Measurements from ENCODE around the gene PRR3. TPM values are rescaled to one million over a fixed set of nuclear protein-coding genes. Genes with fewer than 3 reads are reported as not detected.

The PRR3 gene
- total RNA-seq, 5 donors from 2014 or later (not counting 1 experiment from before 2014, with no cell fraction given), result 12.8 to 22.1 (median 19.7) TPM

DNA sequence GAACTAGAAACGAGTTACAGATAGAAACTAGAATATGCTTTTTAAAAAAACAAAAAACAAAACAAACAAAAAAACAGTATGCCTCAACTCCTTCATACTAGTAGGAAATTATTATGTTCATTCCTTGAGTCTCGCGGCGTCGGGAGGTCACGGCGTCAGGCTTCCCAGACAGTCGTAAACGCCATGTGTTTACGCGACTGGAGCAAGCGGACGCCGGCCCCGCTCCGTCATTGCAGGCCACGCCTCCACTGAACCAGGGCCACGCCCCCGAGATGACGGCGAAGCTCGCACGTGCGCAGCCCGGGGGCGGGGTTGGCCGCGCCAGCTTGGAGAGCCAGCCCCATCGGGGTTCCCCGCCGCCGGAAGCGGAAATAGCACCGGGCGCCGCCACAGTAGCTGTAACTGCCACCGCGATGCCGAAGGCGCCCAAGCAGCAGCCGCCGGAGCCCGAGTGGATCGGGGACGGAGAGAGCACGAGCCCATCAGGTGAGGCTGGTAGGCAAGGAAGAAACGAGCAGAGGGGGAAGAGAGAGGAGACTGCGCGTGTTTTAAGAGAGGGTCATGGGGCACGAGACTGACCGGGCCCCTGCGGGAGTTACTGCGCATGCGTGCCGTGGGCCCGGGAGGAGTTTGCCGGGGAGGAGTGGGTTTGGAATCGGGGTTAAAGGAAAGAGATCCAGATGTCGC, 14.1 kb downstream of the PRR3 start, which contains the start of gene ABCF1:
Gene ABCF1, plus strand, starts transcription at position 368 of the 687 bp plus-strand sequence. Its CDS starts 46 bp downstream, at position 414.
- Mint-ChIP-seq H3K27me3 (no peaks in the 10 kb centered on the region), H3K36me3 (no peaks in the 10 kb centered on the region), H3K4me3 (peak within 1 kb of the TSS; percentile 97 to 100 (median 98)), H3K27ac (peak within 1 kb of the TSS; percentile 98 to 99), H3K4me1 (peaks cover 62 to 69% (median 66%) of the 10 kb centered on the region in 3 donors), H3K9me3 (no peaks in the 10 kb centered on the region)
- ChIA-PET POLR2A (interaction anchor here (0.5 to 2.3 kb wide), 11 partner anchors 10 to 233 kb away, joined by 3 to 21 read pairs (median 4); partner anchors contain the start of genes GNL1 (in 2 of the 2) and PRR3 (in 2 of the 2)), CTCF (interaction anchor here in 1 of 2 donors (0.7 to 2.1 kb wide), 11 partner anchors 13 to 89 kb away, joined by 3 to 15 read pairs (median 4); partner anchors contain the start of genes GNL1, MRPS18B and PRR3)
- WGBS (ENCODE audit: insufficient coverage), result under 1% methylated on average over 55 of the region's 59 CpGs
- Histone ChIP-seq H3K4me1 (ENCODE audit: control insufficient read depth in 1 of 2, extremely low read depth in 1 of 2, insufficient read depth in 2 of 2, low read length in 2 of 2) (peaks cover 27 to 43% of the 10 kb centered on the region in 2 experiments), H3K27me3 (replicated peaks in 1 of 2; ENCODE audit: control insufficient read depth in 2 of 2, extremely low read depth in 1 of 2, insufficient read depth in 2 of 2, low read length in 1 of 2) (no peaks in the 10 kb centered on the region), H3K4me3 (ENCODE audit: control insufficient read depth in 1 of 2, extremely low read depth in 1 of 2, low read length in 1 of 2) (peak within 1 kb of the TSS; percentile 71 to 92), H3K36me3 (ENCODE audit: control insufficient read depth in 2 of 2, extremely low read depth in 1 of 2, insufficient read depth in 1 of 2, low read length in 1 of 2) (peaks cover 0 to 8% of the 10 kb centered on the region in 2 donors), H3K27ac (ENCODE audit: low read length) (peak within 1 kb of the TSS; percentile 87), H3K9me3 (no peaks in the 10 kb centered on the region)
- ATAC-seq (replicated peaks in 1 of 4), result peak; percentile 94 to 98 (median 96)
- DNase-seq, result peak; percentile 97 to 100 (median 99)

DNA sequence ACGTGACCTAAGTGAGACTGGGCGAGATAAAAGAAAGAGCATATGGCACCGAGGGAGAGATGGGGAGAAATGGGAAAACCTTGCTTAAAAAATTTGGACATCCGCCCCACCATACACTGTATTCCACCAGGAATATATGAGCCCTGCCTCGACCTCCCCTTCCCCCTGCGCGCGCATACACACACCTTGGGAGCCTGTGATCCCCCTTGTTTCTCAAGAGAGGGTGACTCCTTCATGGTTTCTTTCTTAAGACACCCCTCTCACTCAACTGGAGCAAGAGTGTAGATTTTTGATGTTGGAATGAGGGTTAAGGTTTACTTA, 14.6 kb downstream of the PRR3 start:
- ChIA-PET CTCF (interaction anchor here in 1 of 2 donors (0.9 to 2.1 kb wide), 7 partner anchors 13 to 46 kb away, joined by 3 to 15 read pairs (median 5); partner anchors contain the start of genes MRPS18B and PRR3), POLR2A (interaction anchor here (0.5 to 2.3 kb wide), 9 partner anchors 9 to 60 kb away, joined by 3 to 21 read pairs (median 4); partner anchors contain the start of genes GNL1 (in 1 of the 2) and PRR3 (in 1 of the 2))
- Mint-ChIP-seq H3K4me3 (peak overlapping the region; percentile 97 to 100 (median 98)), H3K36me3 (peaks cover 3% of the 10 kb centered on the region), H3K9me3 (no peaks in the 10 kb centered on the region), H3K27me3 (no peaks in the 10 kb centered on the region), H3K4me1 (peaks cover 64 to 74% (median 68%) of the 10 kb centered on the region in 3 donors), H3K27ac (peak overlapping the region; percentile 98 to 99)
- DNase-seq, result no peak
- Histone ChIP-seq H3K4me3 (ENCODE audit: control insufficient read depth in 1 of 2, extremely low read depth in 1 of 2, low read length in 1 of 2) (peak overlapping the region; percentile 71 to 92), H3K27ac (ENCODE audit: low read length) (peak overlapping the region; percentile 87), H3K9me3 (no peaks in the 10 kb centered on the region), H3K27me3 (replicated peaks in 1 of 2; ENCODE audit: control insufficient read depth in 2 of 2, extremely low read depth in 1 of 2, insufficient read depth in 2 of 2, low read length in 1 of 2) (no peaks in the 10 kb centered on the region), H3K36me3 (ENCODE audit: control insufficient read depth in 2 of 2, extremely low read depth in 1 of 2, insufficient read depth in 1 of 2, low read length in 1 of 2) (peaks cover 3 to 12% of the 10 kb centered on the region in 2 donors), H3K4me1 (ENCODE audit: control insufficient read depth in 1 of 2, extremely low read depth in 1 of 2, insufficient read depth in 2 of 2, low read length in 2 of 2) (peaks cover 27 to 43% of the 10 kb centered on the region in 2 experiments)
- WGBS (ENCODE audit: insufficient coverage), result 0% methylated on average over 1 of the region's 8 CpGs
- ATAC-seq (replicated peaks in 1 of 4), result no peak

DNA sequence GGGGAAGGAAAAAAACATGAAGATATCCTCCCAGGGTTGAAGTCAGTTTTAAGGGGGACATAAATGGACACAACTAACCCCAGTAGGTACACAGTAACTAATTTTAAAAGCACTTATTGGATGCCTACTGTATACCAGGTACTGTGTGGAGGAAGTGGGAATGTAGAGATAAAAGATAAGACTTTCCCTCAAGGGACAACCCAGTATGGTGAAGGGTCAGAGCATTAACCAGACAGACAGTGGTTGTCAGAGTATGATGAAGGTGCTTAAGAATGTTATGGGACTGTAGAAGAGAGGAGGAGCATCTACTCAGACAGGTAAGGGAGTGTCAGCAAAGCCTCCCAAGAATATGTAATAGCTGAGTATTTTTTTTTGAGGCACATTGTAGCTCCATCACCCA, 15.1 kb downstream of the PRR3 start:
- Mint-ChIP-seq H3K27ac (peak overlapping the region; percentile 98 to 99), H3K36me3 (peaks cover 7% of the 10 kb centered on the region), H3K27me3 (no peaks in the 10 kb centered on the region), H3K4me1 (peaks cover 65 to 75% (median 71%) of the 10 kb centered on the region in 3 donors), H3K4me3 (peak overlapping the region; percentile 97 to 100 (median 98)), H3K9me3 (no peaks in the 10 kb centered on the region)
- H3K36me3 ChIP-seq (ENCODE audit: control insufficient read depth in 2 of 2, extremely low read depth in 1 of 2, insufficient read depth in 1 of 2, low read length in 1 of 2), result peaks cover 4 to 17% of the 10 kb centered on the region in 2 donors
- ChIA-PET CTCF (no interaction called here), POLR2A (interaction anchor here in 1 of 2 donors (1.0 kb wide), 1 partner anchor 42 kb away, joined by 3 read pairs; no protein-coding TSS in a partner anchor)
- peaks cover 27 to 43% of the 10 kb centered on the region in 2 experiments for H3K4me1 ChIP-seq (ENCODE audit: control insufficient read depth in 1 of 2, extremely low read depth in 1 of 2, insufficient read depth in 2 of 2, low read length in 2 of 2)
- H3K27me3 ChIP-seq (replicated peaks in 1 of 2; ENCODE audit: control insufficient read depth in 2 of 2, extremely low read depth in 1 of 2, insufficient read depth in 2 of 2, low read length in 1 of 2), result no peaks in the 10 kb centered on the region
- no peaks in the 10 kb centered on the region for H3K9me3 ChIP-seq
- no peak for DNase-seq
- no peak for ATAC-seq (replicated peaks in 1 of 4)
- H3K27ac ChIP-seq (ENCODE audit: low read length), result peak overlapping the region; percentile 87
- peak overlapping the region; percentile 71 to 92 for H3K4me3 ChIP-seq (ENCODE audit: control insufficient read depth in 1 of 2, extremely low read depth in 1 of 2, low read length in 1 of 2)

DNA sequence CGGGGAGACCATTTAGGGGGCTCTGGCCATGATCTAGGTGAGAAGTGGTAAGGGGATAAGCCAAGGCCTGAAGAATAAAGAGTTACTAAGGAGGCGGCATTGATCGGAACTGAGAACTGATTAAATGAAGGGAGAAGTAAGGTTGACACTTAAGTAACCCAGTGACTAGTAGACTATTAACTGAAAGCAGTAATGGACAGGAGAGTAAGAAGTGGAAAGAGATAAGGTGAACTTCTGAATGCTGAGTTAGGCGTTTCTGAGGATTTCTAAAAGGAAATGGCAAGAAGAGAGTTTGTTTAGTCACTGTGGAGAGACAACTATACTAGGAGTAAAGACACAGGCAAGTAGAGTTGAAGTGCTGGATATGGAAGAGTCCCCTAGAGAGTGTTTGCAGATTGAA, 16.0 kb downstream of the PRR3 start:
- H3K27ac Mint-ChIP-seq, result peak overlapping the region; percentile 1 to 41
- H3K4me1 Mint-ChIP-seq, result peaks cover 65 to 79% (median 70%) of the 10 kb centered on the region in 3 donors
- ATAC-seq (replicated peaks in 1 of 4), result no peak
- H3K36me3 Mint-ChIP-seq, result peaks cover 17% of the 10 kb centered on the region
- Histone ChIP-seq H3K27me3 (replicated peaks in 1 of 2; ENCODE audit: control insufficient read depth in 2 of 2, extremely low read depth in 1 of 2, insufficient read depth in 2 of 2, low read length in 1 of 2) (no peaks in the 10 kb centered on the region), H3K36me3 (ENCODE audit: control insufficient read depth in 2 of 2, extremely low read depth in 1 of 2, insufficient read depth in 1 of 2, low read length in 1 of 2) (peaks cover 12 to 26% of the 10 kb centered on the region in 2 donors), H3K9me3 (no peaks in the 10 kb centered on the region), H3K4me1 (ENCODE audit: control insufficient read depth in 1 of 2, extremely low read depth in 1 of 2, insufficient read depth in 2 of 2, low read length in 2 of 2) (peaks cover 27 to 40% of the 10 kb centered on the region in 2 experiments), H3K27ac (ENCODE audit: low read length) (no peak overlapping the region), H3K4me3 (ENCODE audit: control insufficient read depth in 1 of 2, extremely low read depth in 1 of 2, low read length in 1 of 2) (no peak overlapping the region)
- DNase-seq, result no peak
- ChIA-PET POLR2A (interaction anchor here in 1 of 2 donors (1.1 kb wide), 1 partner anchor 42 kb away, joined by 5 read pairs; no protein-coding TSS in a partner anchor), CTCF (interaction anchor here in 1 of 2 donors (1.2 kb wide), 1 partner anchor 32 kb away, joined by 5 read pairs; no protein-coding TSS in a partner anchor)
- no peaks in the 10 kb centered on the region for H3K9me3 Mint-ChIP-seq
- H3K27me3 Mint-ChIP-seq, result no peaks in the 10 kb centered on the region
- peak overlapping the region; percentile 97 to 100 (median 98) for H3K4me3 Mint-ChIP-seq
- 50% methylated on average over 4 of the region's 4 CpGs for WGBS (ENCODE audit: insufficient coverage)

DNA sequence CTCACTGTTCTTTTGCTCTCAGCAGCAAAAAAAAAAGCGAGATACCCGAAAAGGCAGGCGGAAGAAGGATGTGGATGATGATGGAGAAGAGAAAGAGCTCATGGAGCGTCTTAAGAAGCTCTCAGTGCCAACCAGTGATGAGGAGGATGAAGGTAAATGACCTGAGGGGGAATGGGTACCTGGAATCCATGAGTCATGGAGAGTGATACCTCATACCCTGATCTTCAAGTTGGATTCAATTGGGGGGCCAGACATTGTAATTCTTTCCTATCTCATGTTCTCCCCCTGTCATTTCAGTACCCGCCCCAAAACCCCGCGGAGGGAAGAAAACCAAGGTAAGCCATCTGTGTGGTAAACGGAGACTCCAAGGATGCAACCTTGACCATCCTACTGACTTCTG, 21.0 kb downstream of the PRR3 start:
- H3K36me3 ChIP-seq (ENCODE audit: control insufficient read depth in 2 of 2, extremely low read depth in 1 of 2, insufficient read depth in 1 of 2, low read length in 1 of 2), result peaks cover 27 to 71% of the 10 kb centered on the region in 2 donors
- Mint-ChIP-seq H3K4me3 (no peak overlapping the region), H3K27me3 (no peaks in the 10 kb centered on the region), H3K4me1 (peaks cover 28 to 40% (median 31%) of the 10 kb centered on the region in 3 donors), H3K36me3 (peaks cover 51% of the 10 kb centered on the region), H3K27ac (no peak overlapping the region), H3K9me3 (no peaks in the 10 kb centered on the region)
- ChIA-PET POLR2A (interaction anchor here (1.5 kb wide), 2 partner anchors 9 to 37 kb away, joined by 3 to 17 read pairs; no protein-coding TSS in a partner anchor), CTCF (interaction anchor here in 1 of 2 donors (0.6 kb wide), 1 partner anchor 13 kb away, joined by 3 read pairs; no protein-coding TSS in a partner anchor)
- no peaks in the 10 kb centered on the region for H3K27me3 ChIP-seq (replicated peaks in 1 of 2; ENCODE audit: control insufficient read depth in 2 of 2, extremely low read depth in 1 of 2, insufficient read depth in 2 of 2, low read length in 1 of 2)
- H3K27ac ChIP-seq (ENCODE audit: low read length), result no peak overlapping the region
- ATAC-seq (replicated peaks in 1 of 4) (no peak), DNase-seq (no peak)
- 94% methylated on average over 4 of the region's 8 CpGs for WGBS (ENCODE audit: insufficient coverage)
- H3K9me3 ChIP-seq, result no peaks in the 10 kb centered on the region
- H3K4me3 ChIP-seq (ENCODE audit: control insufficient read depth in 1 of 2, extremely low read depth in 1 of 2, low read length in 1 of 2), result no peak overlapping the region
- H3K4me1 ChIP-seq (ENCODE audit: control insufficient read depth in 1 of 2, extremely low read depth in 1 of 2, insufficient read depth in 2 of 2, low read length in 2 of 2), result peaks cover 11 to 12% of the 10 kb centered on the region in 2 experiments

DNA sequence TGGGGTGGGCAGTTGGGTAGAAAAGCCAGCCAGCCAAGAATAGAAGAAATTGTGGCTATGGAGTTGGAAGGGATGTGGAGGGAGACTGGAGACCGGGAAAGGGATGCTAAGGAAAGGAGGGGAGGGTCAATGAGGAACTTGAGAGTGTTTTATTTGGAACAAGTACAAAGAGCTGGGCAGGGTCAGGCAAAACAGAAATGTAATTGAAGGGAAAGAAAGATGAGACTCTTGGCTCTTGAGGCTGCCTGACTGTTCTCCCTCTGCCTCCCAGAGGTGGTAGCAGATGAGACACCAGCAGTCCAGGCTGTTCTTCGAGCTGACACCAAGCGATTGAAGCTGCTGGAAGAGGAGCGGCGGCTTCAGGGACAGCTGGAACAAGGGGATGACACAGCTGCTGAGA, 26.8 kb downstream of the PRR3 start:
- WGBS (ENCODE audit: insufficient coverage), result 100% methylated on average over 5 of the region's 5 CpGs
- H3K4me1 ChIP-seq (ENCODE audit: control insufficient read depth in 1 of 2, extremely low read depth in 1 of 2, insufficient read depth in 2 of 2, low read length in 2 of 2), result no peaks in the 10 kb centered on the region
- Mint-ChIP-seq H3K9me3 (no peaks in the 10 kb centered on the region), H3K4me3 (no peak overlapping the region), H3K27me3 (no peaks in the 10 kb centered on the region), H3K36me3 (peaks cover 61% of the 10 kb centered on the region), H3K4me1 (no peaks in the 10 kb centered on the region), H3K27ac (peak overlapping the region in 1 of 2 donors; percentile 22)
- H3K9me3 ChIP-seq, result no peaks in the 10 kb centered on the region
- no peaks in the 10 kb centered on the region for H3K27me3 ChIP-seq (replicated peaks in 1 of 2; ENCODE audit: control insufficient read depth in 2 of 2, extremely low read depth in 1 of 2, insufficient read depth in 2 of 2, low read length in 1 of 2)
- peaks cover 35 to 89% of the 10 kb centered on the region in 2 donors for H3K36me3 ChIP-seq (ENCODE audit: control insufficient read depth in 2 of 2, extremely low read depth in 1 of 2, insufficient read depth in 1 of 2, low read length in 1 of 2)
- no peak overlapping the region for H3K4me3 ChIP-seq (ENCODE audit: control insufficient read depth in 1 of 2, extremely low read depth in 1 of 2, low read length in 1 of 2)
- no peak for DNase-seq
- no peak overlapping the region for H3K27ac ChIP-seq (ENCODE audit: low read length)
- ChIA-PET CTCF (interaction anchor here in 1 of 2 donors (0.6 kb wide), 1 partner anchor 12 kb away, joined by 3 read pairs; no protein-coding TSS in a partner anchor), POLR2A (no interaction called here)
- no peak for ATAC-seq (replicated peaks in 1 of 4)
